ENCODE measurements around the gene LINGO1. TPM values are rescaled to one million over a fixed set of nuclear protein-coding genes. Genes with fewer than 3 reads are reported as not detected.

LINGO1 gene
- total RNA-seq, 1 donor from 2014 or later: 4.5 TPM

DNA sequence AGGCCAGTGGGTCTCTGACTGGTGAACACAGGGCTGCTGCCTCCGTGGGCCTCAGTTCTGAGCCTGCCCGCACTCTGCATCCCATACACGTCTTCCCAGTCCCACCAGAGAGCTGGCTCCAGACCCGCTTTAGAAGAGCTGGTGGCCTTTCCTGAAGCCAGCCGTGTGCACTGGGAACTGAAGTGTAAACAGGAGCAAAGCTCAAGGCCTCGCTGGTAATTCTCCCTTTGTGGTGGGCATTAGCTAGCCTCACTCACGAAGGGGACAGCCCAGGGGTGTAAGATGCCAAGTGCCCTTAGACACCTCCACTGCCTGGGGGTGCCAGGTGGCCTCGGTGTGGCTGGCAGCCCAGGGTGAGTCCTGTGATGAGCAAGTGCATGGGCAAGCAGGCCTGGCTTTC, 12.9 kb upstream of the LINGO1 start:
- Mint-ChIP-seq H3K36me3 (ENCODE audit: low read depth, unreplicated experiment) (no peaks in the 10 kb centered on the region), H3K4me1 (ENCODE audit: low read depth, unreplicated experiment) (no peaks in the 10 kb centered on the region), H3K27ac (ENCODE audit: unreplicated experiment) (no peak overlapping the region), H3K9me3 (ENCODE audit: unreplicated experiment) (no peaks in the 10 kb centered on the region), H3K4me3 (ENCODE audit: unreplicated experiment) (no peak overlapping the region), H3K27me3 (ENCODE audit: low read depth, unreplicated experiment) (peaks cover 56% of the 10 kb centered on the region)
- Histone ChIP-seq H3K9me3 (ENCODE audit: insufficient read depth, low read depth, low read length) (no peaks in the 10 kb centered on the region), H3K4me2 (ENCODE audit: low read length) (no peak overlapping the region), H3K4me1 (ENCODE audit: insufficient read depth, low read length) (no peaks in the 10 kb centered on the region), H2AFZ (ENCODE audit: low read depth, low read length) (no peak overlapping the region), H3K27ac (ENCODE audit: low read depth, low read length) (no peak overlapping the region), H3K79me2 (ENCODE audit: insufficient read depth, low read length) (no peaks in the 10 kb centered on the region), H3K36me3 (ENCODE audit: insufficient read depth, low read length) (no peaks in the 10 kb centered on the region), H4K20me1 (ENCODE audit: insufficient read depth, low read length) (no peaks in the 10 kb centered on the region), H3K27me3 (ENCODE audit: insufficient read depth, low read length) (peaks cover 7% of the 10 kb centered on the region), H3K9ac (ENCODE audit: low read length) (no peak overlapping the region), H3K4me3 (ENCODE audit: insufficient read depth, low read depth, low read length) (no peak overlapping the region)
- no peak for DNase-seq (ENCODE audit: low read depth)
- TF ChIP-seq, protein P1, sequence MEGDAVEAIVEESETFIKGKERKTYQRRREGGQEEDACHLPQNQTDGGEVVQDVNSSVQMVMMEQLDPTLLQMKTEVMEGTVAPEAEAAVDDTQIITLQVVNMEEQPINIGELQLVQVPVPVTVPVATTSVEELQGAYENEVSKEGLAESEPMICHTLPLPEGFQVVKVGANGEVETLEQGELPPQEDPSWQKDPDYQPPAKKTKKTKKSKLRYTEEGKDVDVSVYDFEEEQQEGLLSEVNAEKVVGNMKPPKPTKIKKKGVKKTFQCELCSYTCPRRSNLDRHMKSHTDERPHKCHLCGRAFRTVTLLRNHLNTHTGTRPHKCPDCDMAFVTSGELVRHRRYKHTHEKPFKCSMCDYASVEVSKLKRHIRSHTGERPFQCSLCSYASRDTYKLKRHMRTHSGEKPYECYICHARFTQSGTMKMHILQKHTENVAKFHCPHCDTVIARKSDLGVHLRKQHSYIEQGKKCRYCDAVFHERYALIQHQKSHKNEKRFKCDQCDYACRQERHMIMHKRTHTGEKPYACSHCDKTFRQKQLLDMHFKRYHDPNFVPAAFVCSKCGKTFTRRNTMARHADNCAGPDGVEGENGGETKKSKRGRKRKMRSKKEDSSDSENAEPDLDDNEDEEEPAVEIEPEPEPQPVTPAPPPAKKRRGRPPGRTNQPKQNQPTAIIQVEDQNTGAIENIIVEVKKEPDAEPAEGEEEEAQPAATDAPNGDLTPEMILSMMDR (IDR thresholded peaks at IDR 0.05; ENCODE audit: insufficient read depth, low read depth, low read length): no peak
- no peak for TF ChIP-seq EZH2 (IDR thresholded peaks at IDR 0.05; ENCODE audit: insufficient read depth, low read length)
- no peak for FAIRE-seq

DNA sequence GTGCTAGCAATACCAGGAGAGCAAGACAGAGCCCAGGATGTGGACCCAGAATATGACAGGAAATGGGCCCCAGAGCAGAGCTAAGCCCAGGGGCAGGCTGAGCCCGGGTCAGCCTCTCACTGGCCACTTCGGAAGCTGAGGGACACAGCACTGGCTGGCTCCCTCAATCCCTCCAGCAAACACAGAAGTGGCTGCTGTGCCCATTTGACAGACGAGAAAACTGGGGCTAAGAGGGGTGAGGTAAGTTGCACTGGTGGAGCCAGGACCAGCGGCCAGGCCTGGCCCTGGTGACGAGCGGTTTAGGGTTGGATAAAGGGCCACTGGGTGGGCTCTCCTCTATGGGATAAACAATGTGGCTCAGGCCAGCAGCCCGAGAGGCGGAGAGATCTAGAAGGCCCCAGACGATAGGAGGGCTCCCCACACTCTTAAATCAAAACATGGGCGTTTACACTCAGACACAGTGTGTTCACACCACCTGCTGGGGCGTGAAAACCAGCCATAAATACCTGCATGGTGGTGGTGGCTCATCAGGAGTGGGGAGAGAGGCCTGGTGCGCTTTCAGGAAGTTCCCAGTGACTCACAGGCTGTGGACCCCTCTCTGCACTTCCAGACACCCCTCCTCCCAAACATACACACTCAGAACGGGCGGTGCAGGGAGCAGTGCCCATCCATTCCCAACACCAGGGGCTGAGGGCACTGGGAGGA, 12.0 kb upstream of the LINGO1 start:
- no peak for DNase-seq (ENCODE audit: low read depth)

More for the DNA sequence above, 12.0 kb upstream of the LINGO1 start:
- FAIRE-seq: no peak
- Histone ChIP-seq H3K4me2 (ENCODE audit: low read length) (no peak overlapping the region), H3K9ac (ENCODE audit: low read length) (no peak overlapping the region), H3K27me3 (ENCODE audit: insufficient read depth, low read length) (peaks cover 7% of the 10 kb centered on the region), H4K20me1 (ENCODE audit: insufficient read depth, low read length) (no peaks in the 10 kb centered on the region), H3K36me3 (ENCODE audit: insufficient read depth, low read length) (no peaks in the 10 kb centered on the region), H3K9me3 (ENCODE audit: insufficient read depth, low read depth, low read length) (peaks cover under 1% of the 10 kb centered on the region), H3K4me3 (ENCODE audit: insufficient read depth, low read depth, low read length) (no peak overlapping the region), H3K79me2 (ENCODE audit: insufficient read depth, low read length) (no peaks in the 10 kb centered on the region), H3K4me1 (ENCODE audit: insufficient read depth, low read length) (no peaks in the 10 kb centered on the region), H3K27ac (ENCODE audit: low read depth, low read length) (no peak overlapping the region), H2AFZ (ENCODE audit: low read depth, low read length) (no peak overlapping the region)
- no peak overlapping the region for H3K27ac Mint-ChIP-seq (ENCODE audit: unreplicated experiment)
- no peaks in the 10 kb centered on the region for H3K36me3 Mint-ChIP-seq (ENCODE audit: low read depth, unreplicated experiment)
- no peak overlapping the region for H3K4me3 Mint-ChIP-seq (ENCODE audit: unreplicated experiment)
- no peaks in the 10 kb centered on the region for H3K4me1 Mint-ChIP-seq (ENCODE audit: low read depth, unreplicated experiment)
- TF ChIP-seq EZH2 (IDR thresholded peaks at IDR 0.05; ENCODE audit: insufficient read depth, low read length): no peak
- TF ChIP-seq, protein P1 (IDR thresholded peaks at IDR 0.05; ENCODE audit: insufficient read depth, low read depth, low read length): no peak
- H3K9me3 Mint-ChIP-seq (ENCODE audit: unreplicated experiment): no peaks in the 10 kb centered on the region
- peaks cover 61% of the 10 kb centered on the region for H3K27me3 Mint-ChIP-seq (ENCODE audit: low read depth, unreplicated experiment)
